ENCODE data around the gene TTI1.

The TTI1 gene

DNA sequence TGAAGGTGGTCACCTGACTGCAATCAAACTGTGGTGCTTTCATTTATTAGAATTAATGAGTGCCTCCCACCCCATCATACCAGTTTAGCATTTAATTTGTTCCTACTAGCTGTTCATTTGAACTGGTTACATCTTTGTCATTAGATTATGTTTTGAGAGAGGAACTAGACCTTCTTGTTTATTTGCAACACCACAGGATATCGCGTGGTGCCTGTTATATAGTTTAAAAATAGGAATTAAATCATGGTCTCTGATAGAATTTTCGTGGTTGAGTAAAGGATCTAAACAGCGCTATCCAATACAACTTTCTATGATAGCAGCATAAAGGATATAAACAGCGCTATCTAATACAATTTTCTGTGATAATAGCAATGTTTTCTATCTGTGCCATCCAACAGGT lies 3.1 kb upstream of the TTI1 start:
- no peaks in the 10 kb centered on the region for H3K9me3 ChIP-seq (ENCODE audit: control insufficient read depth in 1 of 2, low read length in 2 of 2)
- H3K9ac ChIP-seq (ENCODE audit: low read depth in 1 of 2, low read length in 2 of 2), result no peak overlapping the region
- no peaks in the 10 kb centered on the region for H3K27me3 ChIP-seq (ENCODE audit: control insufficient read depth in 1 of 2, insufficient read depth in 2 of 2, low read length in 2 of 2)
- H3K4me1 ChIP-seq (ENCODE audit: control insufficient read depth in 1 of 2, insufficient read depth in 2 of 2, low read length in 2 of 2), result peaks cover 37 to 42% of the 10 kb centered on the region in 2 donors
- peaks cover 5 to 18% of the 10 kb centered on the region in 2 donors for H3K36me3 ChIP-seq (ENCODE audit: control insufficient read depth in 1 of 2, insufficient read depth in 2 of 2, low read length in 2 of 2)
- H3K4me3 ChIP-seq (ENCODE audit: low read depth in 1 of 2, low read length in 2 of 2), result no peak overlapping the region
- H3K27ac ChIP-seq (ENCODE audit: low read depth, low read length), result no peak overlapping the region

DNA sequence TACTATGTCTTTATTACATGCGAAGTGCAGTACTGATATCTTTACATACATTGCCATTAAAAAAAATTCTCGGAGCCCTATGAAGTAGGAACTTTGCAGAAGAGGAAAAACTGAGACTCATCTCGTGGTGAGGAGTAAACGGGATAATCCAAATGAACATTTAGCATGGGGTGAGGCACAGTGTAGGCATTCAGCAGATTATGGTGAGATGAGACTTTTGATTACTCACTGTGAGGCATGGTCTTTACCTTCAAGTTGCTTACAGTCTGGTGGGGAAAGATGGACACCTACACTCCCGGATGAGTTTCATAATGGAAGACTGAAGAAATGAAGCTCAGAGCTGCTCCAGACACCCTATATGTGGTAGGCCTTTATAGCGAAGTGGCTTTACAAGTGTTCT lies 1.7 kb upstream of the TTI1 start:
- Histone ChIP-seq H3K36me3 (ENCODE audit: control insufficient read depth in 1 of 2, insufficient read depth in 2 of 2, low read length in 2 of 2) (peaks cover 4 to 6% of the 10 kb centered on the region in 2 donors), H3K4me1 (ENCODE audit: control insufficient read depth in 1 of 2, insufficient read depth in 2 of 2, low read length in 2 of 2) (peaks cover 43 to 49% of the 10 kb centered on the region in 2 donors), H3K27ac (ENCODE audit: low read depth, low read length) (no peak overlapping the region), H3K27me3 (ENCODE audit: control insufficient read depth in 1 of 2, insufficient read depth in 2 of 2, low read length in 2 of 2) (no peaks in the 10 kb centered on the region), H3K9ac (ENCODE audit: low read depth in 1 of 2, low read length in 2 of 2) (peak overlapping the region in 1 of 2 donors; percentile 99), H3K9me3 (ENCODE audit: control insufficient read depth in 1 of 2, low read length in 2 of 2) (no peaks in the 10 kb centered on the region), H3K4me3 (ENCODE audit: low read depth in 1 of 2, low read length in 2 of 2) (peak overlapping the region; percentile 93 to 97)

GRCh38 chr20:38034108-38034649 lies 923 bp upstream of the TTI1 start:
- Histone ChIP-seq H3K9me3 (ENCODE audit: control insufficient read depth in 1 of 2, low read length in 2 of 2) (no peaks in the 10 kb centered on the region), H3K9ac (ENCODE audit: low read depth in 1 of 2, low read length in 2 of 2) (peak overlapping the region; percentile 88 to 99), H3K4me1 (ENCODE audit: control insufficient read depth in 1 of 2, insufficient read depth in 2 of 2, low read length in 2 of 2) (peaks cover 43 to 49% of the 10 kb centered on the region in 2 donors), H3K36me3 (ENCODE audit: control insufficient read depth in 1 of 2, insufficient read depth in 2 of 2, low read length in 2 of 2) (peaks cover 4 to 6% of the 10 kb centered on the region in 2 donors), H3K27ac (ENCODE audit: low read depth, low read length) (peak overlapping the region; percentile 89), H3K27me3 (ENCODE audit: control insufficient read depth in 1 of 2, insufficient read depth in 2 of 2, low read length in 2 of 2) (no peaks in the 10 kb centered on the region), H3K4me3 (ENCODE audit: low read depth in 1 of 2, low read length in 2 of 2) (peak overlapping the region; percentile 93 to 97)

DNA sequence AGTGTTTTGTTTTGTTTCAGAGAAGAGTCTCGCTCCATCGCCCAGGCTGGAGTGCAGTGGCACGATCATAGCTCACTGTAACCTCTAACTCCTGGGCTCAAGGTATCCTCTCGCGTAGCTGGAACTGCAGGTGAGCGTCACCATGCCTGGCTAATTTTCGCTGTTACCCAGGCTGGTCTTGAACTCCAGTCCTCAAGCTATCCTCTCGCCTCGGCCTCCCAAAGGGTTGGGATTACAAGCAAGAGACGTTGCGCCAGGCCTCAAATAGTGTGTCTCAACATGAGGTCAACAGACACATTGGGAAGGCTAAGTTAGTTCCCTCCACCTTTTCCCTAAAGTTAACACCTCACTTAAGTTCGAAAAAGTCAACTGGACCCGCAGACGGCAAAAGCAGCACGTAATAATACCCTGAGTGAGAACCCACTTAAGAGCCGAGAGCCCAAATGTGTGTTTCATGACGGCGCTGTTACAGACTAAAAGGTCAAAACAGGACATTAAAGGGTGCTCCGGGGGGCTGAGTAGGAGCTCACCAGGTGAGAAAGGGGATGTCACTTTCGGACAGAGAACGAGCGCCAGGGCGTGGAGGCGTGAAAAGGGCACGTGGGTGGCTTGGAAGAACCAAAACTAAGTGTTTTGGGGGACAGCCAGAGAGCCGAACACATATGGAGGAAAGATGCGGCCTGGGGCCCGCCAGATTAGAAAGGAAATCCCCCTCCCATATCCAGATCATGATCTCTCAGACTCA lies 499 bp downstream of the TTI1 start:
- peaks cover 43 to 45% of the 10 kb centered on the region in 2 donors for H3K4me1 ChIP-seq (ENCODE audit: control insufficient read depth in 1 of 2, insufficient read depth in 2 of 2, low read length in 2 of 2)
- no peaks in the 10 kb centered on the region for H3K27me3 ChIP-seq (ENCODE audit: control insufficient read depth in 1 of 2, insufficient read depth in 2 of 2, low read length in 2 of 2)
- H3K27ac ChIP-seq (ENCODE audit: low read depth, low read length), result no peak overlapping the region
- peak overlapping the region; percentile 88 to 99 for H3K9ac ChIP-seq (ENCODE audit: low read depth in 1 of 2, low read length in 2 of 2)
- no peaks in the 10 kb centered on the region for H3K9me3 ChIP-seq (ENCODE audit: control insufficient read depth in 1 of 2, low read length in 2 of 2)
- peak overlapping the region; percentile 93 to 97 for H3K4me3 ChIP-seq (ENCODE audit: low read depth in 1 of 2, low read length in 2 of 2)
- peaks cover 2 to 6% of the 10 kb centered on the region in 2 donors for H3K36me3 ChIP-seq (ENCODE audit: control insufficient read depth in 1 of 2, insufficient read depth in 2 of 2, low read length in 2 of 2)

- Histone ChIP-seq H3K9ac (ENCODE audit: low read depth in 1 of 2, low read length in 2 of 2) (peak overlapping the region in 1 of 2 donors; percentile 99), H3K9me3 (ENCODE audit: control insufficient read depth in 1 of 2, low read length in 2 of 2) (no peaks in the 10 kb centered on the region), H3K27ac (ENCODE audit: low read depth, low read length) (no peak overlapping the region), H3K4me3 (ENCODE audit: low read depth in 1 of 2, low read length in 2 of 2) (peak overlapping the region; percentile 93 to 97), H3K36me3 (ENCODE audit: control insufficient read depth in 1 of 2, insufficient read depth in 2 of 2, low read length in 2 of 2) (peaks cover 0 to 4% of the 10 kb centered on the region in 2 donors), H3K27me3 (ENCODE audit: control insufficient read depth in 1 of 2, insufficient read depth in 2 of 2, low read length in 2 of 2) (no peaks in the 10 kb centered on the region), H3K4me1 (ENCODE audit: control insufficient read depth in 1 of 2, insufficient read depth in 2 of 2, low read length in 2 of 2) (peaks cover 38 to 43% of the 10 kb centered on the region in 2 donors)
These were observed 1.3 kb downstream of the TTI1 start for GRCh38 chr20:38031957-38032356.

- Histone ChIP-seq H3K9ac (ENCODE audit: low read depth in 1 of 2, low read length in 2 of 2) (no peak overlapping the region), H3K4me3 (ENCODE audit: low read depth in 1 of 2, low read length in 2 of 2) (no peak overlapping the region), H3K27me3 (ENCODE audit: control insufficient read depth in 1 of 2, insufficient read depth in 2 of 2, low read length in 2 of 2) (no peaks in the 10 kb centered on the region), H3K9me3 (ENCODE audit: control insufficient read depth in 1 of 2, low read length in 2 of 2) (no peaks in the 10 kb centered on the region), H3K4me1 (ENCODE audit: control insufficient read depth in 1 of 2, insufficient read depth in 2 of 2, low read length in 2 of 2) (peaks cover 18 to 23% of the 10 kb centered on the region in 2 donors), H3K27ac (ENCODE audit: low read depth, low read length) (no peak overlapping the region), H3K36me3 (ENCODE audit: control insufficient read depth in 1 of 2, insufficient read depth in 2 of 2, low read length in 2 of 2) (peaks cover 0 to 6% of the 10 kb centered on the region in 2 donors)
These were observed 3.8 kb downstream of the TTI1 start for GRCh38 chr20:38029453-38029852.

DNA sequence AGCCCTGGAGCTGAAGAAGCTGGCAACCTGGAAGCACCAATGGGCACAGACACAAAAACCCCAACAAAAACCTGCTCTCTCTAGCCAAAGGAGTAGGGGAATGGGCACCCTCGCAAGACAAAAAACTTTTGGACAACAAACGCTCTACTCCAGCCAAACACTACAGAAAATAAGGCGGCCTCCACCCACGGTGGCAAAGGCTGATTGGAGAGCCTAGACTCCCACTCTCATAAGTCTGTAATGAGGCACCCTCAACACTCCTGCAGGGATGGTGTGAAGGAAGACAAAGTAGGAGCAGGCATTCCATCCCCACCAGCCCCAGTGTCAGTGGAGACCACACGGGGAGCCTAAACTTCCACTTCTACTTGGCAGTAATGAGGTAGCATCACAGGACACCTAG lies 8.8 kb downstream of the TTI1 start:
- Histone ChIP-seq H3K27ac (ENCODE audit: low read depth, low read length) (no peak overlapping the region), H3K9ac (ENCODE audit: low read depth in 1 of 2, low read length in 2 of 2) (no peak overlapping the region), H3K9me3 (ENCODE audit: control insufficient read depth in 1 of 2, low read length in 2 of 2) (no peaks in the 10 kb centered on the region), H3K4me1 (ENCODE audit: control insufficient read depth in 1 of 2, insufficient read depth in 2 of 2, low read length in 2 of 2) (peaks cover 0 to 11% of the 10 kb centered on the region in 2 donors), H3K27me3 (ENCODE audit: control insufficient read depth in 1 of 2, insufficient read depth in 2 of 2, low read length in 2 of 2) (no peaks in the 10 kb centered on the region), H3K36me3 (ENCODE audit: control insufficient read depth in 1 of 2, insufficient read depth in 2 of 2, low read length in 2 of 2) (peaks cover 0 to 6% of the 10 kb centered on the region in 2 donors), H3K4me3 (ENCODE audit: low read depth in 1 of 2, low read length in 2 of 2) (no peak overlapping the region)

GRCh38 chr20:38023181-38024001 lies 9.9 kb downstream of the TTI1 start:
- H3K27ac ChIP-seq (ENCODE audit: low read depth, low read length), result no peak overlapping the region
- no peak overlapping the region for H3K4me3 ChIP-seq (ENCODE audit: low read depth in 1 of 2, low read length in 2 of 2)
- no peaks in the 10 kb centered on the region for H3K27me3 ChIP-seq (ENCODE audit: control insufficient read depth in 1 of 2, insufficient read depth in 2 of 2, low read length in 2 of 2)
- no peak overlapping the region for H3K9ac ChIP-seq (ENCODE audit: low read depth in 1 of 2, low read length in 2 of 2)
- H3K36me3 ChIP-seq (ENCODE audit: control insufficient read depth in 1 of 2, insufficient read depth in 2 of 2, low read length in 2 of 2), result peaks cover 0 to 12% of the 10 kb centered on the region in 2 donors
- no peaks in the 10 kb centered on the region for H3K9me3 ChIP-seq (ENCODE audit: control insufficient read depth in 1 of 2, low read length in 2 of 2)
- peaks cover 0 to 11% of the 10 kb centered on the region in 2 donors for H3K4me1 ChIP-seq (ENCODE audit: control insufficient read depth in 1 of 2, insufficient read depth in 2 of 2, low read length in 2 of 2)

DNA sequence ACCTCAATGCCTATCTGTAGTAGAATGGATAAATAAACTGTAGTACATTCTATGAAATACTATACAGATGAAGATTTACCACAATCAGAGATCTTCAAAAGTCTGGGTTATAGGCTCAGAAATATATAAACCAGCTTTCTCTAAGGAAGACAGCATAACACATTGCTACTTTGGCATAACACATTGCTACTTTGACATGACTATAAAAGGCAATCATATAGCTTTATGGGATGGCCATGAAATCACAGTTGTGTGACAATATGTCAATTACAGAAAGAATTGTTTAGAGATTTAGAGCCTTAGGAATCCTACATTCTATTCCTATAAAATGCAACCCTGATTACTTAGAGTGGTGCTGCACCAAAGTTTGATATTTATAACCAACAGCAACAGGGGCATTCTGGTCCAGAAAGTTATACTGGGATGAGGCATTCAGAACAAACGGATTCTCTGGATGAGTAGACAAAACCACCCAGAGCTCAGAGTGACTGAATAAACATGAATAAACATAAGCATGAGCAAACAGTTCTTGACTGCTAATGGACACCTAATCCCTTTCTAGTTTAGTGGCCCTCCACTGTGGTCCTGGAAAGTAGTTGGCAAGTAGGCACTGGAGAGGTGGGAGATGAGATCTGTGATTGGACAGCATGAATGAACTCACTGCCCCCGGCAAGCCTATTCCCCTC lies 12.0 kb downstream of the TTI1 start:
- Histone ChIP-seq H3K36me3 (ENCODE audit: control insufficient read depth in 1 of 2, insufficient read depth in 2 of 2, low read length in 2 of 2) (peaks cover 0 to 30% of the 10 kb centered on the region in 2 donors), H3K4me1 (ENCODE audit: control insufficient read depth in 1 of 2, insufficient read depth in 2 of 2, low read length in 2 of 2) (peaks cover 0 to 11% of the 10 kb centered on the region in 2 donors), H3K27ac (ENCODE audit: low read depth, low read length) (no peak overlapping the region), H3K27me3 (ENCODE audit: control insufficient read depth in 1 of 2, insufficient read depth in 2 of 2, low read length in 2 of 2) (no peaks in the 10 kb centered on the region), H3K4me3 (ENCODE audit: low read depth in 1 of 2, low read length in 2 of 2) (no peak overlapping the region), H3K9ac (ENCODE audit: low read depth in 1 of 2, low read length in 2 of 2) (no peak overlapping the region), H3K9me3 (ENCODE audit: control insufficient read depth in 1 of 2, low read length in 2 of 2) (peaks cover 0 to 3% of the 10 kb centered on the region in 2 donors)
